ENCODE measurements around the gene SFMBT2.

The SFMBT2 gene

GRCh38 chr10:7121154-7121797 lies 289.6 kb downstream of the SFMBT2 start:
- no peak for DNase-seq

- DNase-seq = no peak
Measured at GRCh38 chr10:7119325-7120015, 291.4 kb downstream of the SFMBT2 start.

GRCh38 chr10:7117806-7118674 lies 292.8 kb downstream of the SFMBT2 start:
- DNase-seq = no peak

GRCh38 chr10:7117177-7117799 lies 293.5 kb downstream of the SFMBT2 start:
- no peak for DNase-seq

- no peak for DNase-seq
Measured at GRCh38 chr10:7111561-7111960, 299.3 kb downstream of the SFMBT2 start.

- DNase-seq = no peak
Measured at GRCh38 chr10:7111089-7111488, 299.7 kb downstream of the SFMBT2 start.

Measured in NCI-H2029 treated with DMSO at 0.1 percent for 48 hours (cell line).